DOHH2 (cell line): Measurements from ENCODE around the gene UBXN4.

Source experiments
- H3F3A ChIP-seq: fragments of 200-600 bp; sonication (generic), shearing (Covaris generic); 2 replicates; pipeline ENCODE4 v1.6.0; 2016; ENCODE audit warnings: antibody characterized with exemption, mild to moderate bottlenecking; ENCODE audit not compliant: control insufficient read depth, insufficient read depth
- H3K27ac ChIP-seq: fragments of 200-600 bp; sonication (generic); 2 replicates; pipeline ENCODE4 v1.5.1; 2014; ENCODE audit warnings: low read depth, mild to moderate bottlenecking, low read length, moderate library complexity
- H3K27me3 ChIP-seq: fragments of 200-600 bp; sonication (generic); 2 replicates; pipeline ENCODE4 v1.6.1; 2014; ENCODE audit warnings: mild to moderate bottlenecking, low read length, mixed read lengths; ENCODE audit not compliant: control insufficient read depth
- H3K36me3 ChIP-seq: fragments of 200-600 bp; sonication (generic); 2 replicates; pipeline ENCODE4 v1.6.1; 2014; ENCODE audit warnings: mild to moderate bottlenecking, low read length, moderate library complexity, mixed read lengths; ENCODE audit not compliant: control insufficient read depth
- H3K4me1 ChIP-seq: fragments of 200-600 bp; sonication (generic); 2 replicates; pipeline ENCODE4 v1.6.1; 2014; ENCODE audit warnings: mild to moderate bottlenecking, low read length, mixed read lengths; ENCODE audit not compliant: control insufficient read depth
- H3K4me2 ChIP-seq: fragments of 200-600 bp; sonication (generic); 2 replicates; pipeline ENCODE4 v1.6.0; 2014; ENCODE audit warnings: mild to moderate bottlenecking, low read length, moderate library complexity
- H3K4me3 ChIP-seq: fragments of 200-600 bp; sonication (generic); 2 replicates; pipeline ENCODE4 v1.5.1; 2014; ENCODE audit warnings: mild to moderate bottlenecking, low read length, mixed read lengths
- H3K79me2 ChIP-seq: fragments of 200-600 bp; sonication (generic); 2 replicates; pipeline ENCODE4 v1.6.1; 2014; ENCODE audit warnings: mild to moderate bottlenecking, low read length, mixed read lengths; ENCODE audit not compliant: control insufficient read depth
- H3K9me2 ChIP-seq: fragments of 200-600 bp; sonication (generic); replicated peaks from 2 replicates; pipeline ENCODE4 v1.6.1; 2014; ENCODE audit warnings: mild to moderate bottlenecking, low read length, mixed read lengths; ENCODE audit not compliant: control insufficient read depth
- H3K9me3 ChIP-seq: fragments of 200-600 bp; sonication (generic); 2 replicates; pipeline ENCODE4 v1.6.1; 2014; ENCODE audit warnings: antibody characterized with exemption, low read length, mixed read lengths; ENCODE audit not compliant: control insufficient read depth, insufficient read depth
- H4K20me1 ChIP-seq: fragments of 200-600 bp; sonication (generic); 2 replicates; pipeline ENCODE4 v1.6.0; 2014; ENCODE audit warnings: low read depth, mild to moderate bottlenecking, antibody characterized with exemption, low read length, moderate library complexity; ENCODE audit not compliant: control insufficient read depth, insufficient read depth
- CTCF ChIP-seq: fragments of 200-600 bp; sonication (generic); IDR thresholded peaks from one replicate; pipeline ENCODE4 v1.5.1; 2014; ENCODE audit warnings: antibody characterized with exemption, mild to moderate bottlenecking, low read depth, low read length; ENCODE audit not compliant: poor library complexity, severe bottlenecking
- EZH2phosphoT487 ChIP-seq: fragments of 200-600 bp; sonication (generic); IDR thresholded peaks from 2 replicates; pipeline ENCODE4 v1.6.1; 2017; ENCODE audit warnings: borderline replicate concordance, mild to moderate bottlenecking, antibody characterized with exemption, low read length, moderate library complexity, mixed read lengths

UBXN4 gene

DNA sequence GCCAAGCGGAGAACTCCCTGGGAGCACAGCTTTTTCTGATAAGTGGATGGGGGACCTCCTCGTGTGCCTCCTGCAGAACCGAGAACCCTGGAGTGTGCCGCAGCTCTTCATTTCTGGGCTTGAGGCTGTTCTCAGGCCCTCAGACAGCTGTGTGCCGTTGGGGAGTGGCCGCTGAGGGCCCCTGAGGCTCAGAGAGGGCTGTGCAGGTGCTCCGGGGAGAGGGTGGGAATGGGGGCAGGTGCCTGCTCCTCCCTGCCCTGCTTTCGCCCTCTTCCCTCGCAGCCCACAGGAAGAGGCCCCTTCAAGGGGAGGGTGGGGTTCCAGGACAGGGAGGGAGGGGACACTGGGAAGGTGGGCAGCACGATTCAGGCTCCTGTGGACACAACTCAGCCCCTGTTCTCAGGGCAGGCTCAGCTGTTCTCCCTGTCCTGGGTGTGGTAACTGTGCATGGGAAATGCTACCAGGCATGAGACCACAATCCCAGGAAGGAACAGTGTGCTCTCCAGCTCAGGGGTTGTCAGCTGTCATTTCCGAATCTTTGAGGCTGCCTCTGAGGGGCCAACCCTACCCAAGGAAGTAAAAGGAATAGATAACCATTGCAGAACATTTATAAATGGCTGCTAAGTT is 84.0 kb downstream of the UBXN4 start:
- H3K27me3 ChIP-seq: no peaks in the 10 kb centered on the region
- H3K9me2 ChIP-seq: no peaks in the 10 kb centered on the region
- no peak for TF ChIP-seq EZH2phosphoT487
- no peaks in the 10 kb centered on the region for H3K79me2 ChIP-seq
- H3F3A ChIP-seq: no peaks in the 10 kb centered on the region
- H3K9me3 ChIP-seq: no peaks in the 10 kb centered on the region
- no peaks in the 10 kb centered on the region for H3K36me3 ChIP-seq
- no peak overlapping the region for H3K27ac ChIP-seq
- H3K4me2 ChIP-seq: no peak overlapping the region
- H4K20me1 ChIP-seq: no peaks in the 10 kb centered on the region
- H3K4me3 ChIP-seq: no peak overlapping the region
- H3K4me1 ChIP-seq: no peaks in the 10 kb centered on the region

DNA sequence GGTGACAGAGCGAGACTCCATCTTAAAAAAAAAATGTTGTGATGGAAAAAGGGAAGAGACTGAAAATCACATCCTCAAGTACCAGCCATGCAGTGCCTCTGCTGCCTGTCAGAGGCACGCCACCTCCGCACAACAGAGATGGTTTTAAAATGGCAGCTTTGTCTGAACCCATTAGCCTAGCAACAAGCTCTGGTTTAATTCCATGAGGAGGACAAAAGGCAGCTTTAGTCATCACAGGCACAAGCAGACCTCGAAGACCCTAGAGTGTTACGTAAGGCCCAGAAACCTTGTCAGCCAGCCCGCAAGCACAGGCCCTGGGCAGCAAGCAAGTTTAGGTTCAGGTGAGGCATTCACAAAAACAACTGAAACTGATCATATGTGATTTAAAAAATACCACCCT is 84.9 kb downstream of the UBXN4 start:
- TF ChIP-seq EZH2phosphoT487 (no peak), CTCF (no peak)
- no peaks in the 10 kb centered on the region for H3K9me3 ChIP-seq
- no peaks in the 10 kb centered on the region for H3K4me1 ChIP-seq
- no peaks in the 10 kb centered on the region for H3K9me2 ChIP-seq
- H3K79me2 ChIP-seq: no peaks in the 10 kb centered on the region
- H3F3A ChIP-seq: no peaks in the 10 kb centered on the region
- H4K20me1 ChIP-seq: no peaks in the 10 kb centered on the region
- H3K36me3 ChIP-seq: no peaks in the 10 kb centered on the region
- H3K27me3 ChIP-seq: no peaks in the 10 kb centered on the region
- no peak overlapping the region for H3K4me3 ChIP-seq
- no peak overlapping the region for H3K4me2 ChIP-seq
- H3K27ac ChIP-seq: no peak overlapping the region

DNA sequence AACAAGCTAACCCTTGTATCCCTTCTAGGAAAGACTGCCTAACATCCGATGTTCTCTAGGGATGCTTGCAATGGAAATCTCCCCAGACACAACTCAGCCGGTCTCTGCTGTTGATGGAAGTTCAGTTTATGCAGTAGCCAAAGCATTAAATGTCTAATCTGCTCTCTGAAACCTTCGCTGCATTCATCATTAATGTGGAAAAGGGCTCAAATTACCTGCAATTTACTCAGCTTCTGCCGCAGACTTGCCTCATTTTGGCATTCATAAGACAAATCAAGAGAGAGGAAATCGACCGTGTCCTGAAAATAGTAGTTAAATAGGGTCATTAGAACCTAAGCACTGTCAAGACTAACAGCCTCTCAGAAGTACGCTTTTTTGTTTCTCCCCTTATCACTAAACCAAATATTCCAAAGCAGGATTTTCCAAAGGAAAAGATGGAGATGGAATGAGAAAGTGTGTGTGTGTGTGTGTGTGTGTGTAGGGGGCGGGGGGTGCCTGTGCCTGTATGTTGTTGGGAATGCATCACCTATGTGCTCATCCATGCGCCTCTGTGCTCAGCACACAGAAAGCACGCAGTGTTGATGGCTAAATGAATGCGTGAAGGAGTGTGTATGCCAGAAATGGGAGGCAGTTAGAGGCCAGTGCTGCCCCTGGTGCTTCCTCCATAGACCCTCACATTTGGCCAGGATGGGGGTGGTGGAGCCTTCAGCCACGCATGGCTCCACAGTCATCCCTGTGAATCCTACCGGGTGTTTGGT is 87.9 kb downstream of the UBXN4 start:
- Histone ChIP-seq H3F3A (no peaks in the 10 kb centered on the region), H4K20me1 (no peaks in the 10 kb centered on the region), H3K27ac (no peak overlapping the region), H3K4me3 (no peak overlapping the region), H3K4me1 (no peaks in the 10 kb centered on the region), H3K79me2 (no peaks in the 10 kb centered on the region), H3K9me3 (no peaks in the 10 kb centered on the region), H3K4me2 (no peak overlapping the region), H3K27me3 (no peaks in the 10 kb centered on the region), H3K36me3 (no peaks in the 10 kb centered on the region), H3K9me2 (no peaks in the 10 kb centered on the region)
- TF ChIP-seq CTCF: no peak

DNA sequence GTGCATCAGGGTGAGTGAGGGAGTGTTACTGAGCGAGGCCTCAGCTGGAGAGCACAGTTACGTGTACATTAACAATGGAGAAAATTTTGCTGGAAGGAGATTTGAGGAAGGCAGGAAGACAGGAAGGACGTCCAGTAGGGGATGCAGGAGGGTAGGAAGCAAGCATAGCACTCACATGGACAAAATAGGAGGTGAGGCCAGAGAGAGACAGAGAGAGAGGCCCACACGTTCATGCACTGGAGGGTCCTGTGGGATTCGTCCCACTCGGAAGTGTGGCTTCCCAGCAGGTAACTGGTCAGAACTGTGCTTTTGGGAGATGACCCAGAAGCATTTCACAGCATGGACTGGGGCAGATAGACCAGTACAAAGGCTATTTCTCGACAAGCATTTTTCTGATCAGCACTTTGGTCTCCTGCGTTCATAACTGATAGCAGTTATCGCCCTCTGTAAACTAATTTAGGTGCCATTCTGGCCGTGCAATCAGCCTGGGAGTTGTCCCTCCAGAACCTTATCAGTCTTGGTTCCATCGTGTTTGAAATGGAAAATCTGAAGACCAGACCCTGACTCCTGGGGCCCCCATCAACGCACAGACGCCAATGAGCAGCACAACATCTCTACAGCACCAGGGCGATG is 89.6 kb downstream of the UBXN4 start:
- Histone ChIP-seq H3F3A (no peaks in the 10 kb centered on the region), H3K4me2 (no peak overlapping the region), H3K4me3 (no peak overlapping the region), H3K27ac (no peak overlapping the region), H3K27me3 (no peaks in the 10 kb centered on the region), H3K79me2 (no peaks in the 10 kb centered on the region), H3K4me1 (peaks cover 6% of the 10 kb centered on the region; the same call in 1 of the 2 replicates), H3K36me3 (peaks cover 2% of the 10 kb centered on the region; the same call in 1 of the 2 replicates), H3K9me2 (no peaks in the 10 kb centered on the region), H4K20me1 (no peaks in the 10 kb centered on the region), H3K9me3 (no peaks in the 10 kb centered on the region)
- TF ChIP-seq EZH2phosphoT487 (no peak), CTCF (no peak)
